Body of pancreas (tissue), 4 donors: Measurements from ENCODE around the gene NTSR2.

Experiments used
- POLR2A ChIP-seq, 3 donors: fragments of 450-650 bp; IDR thresholded peaks; one replicate each; pipeline ENCODE4 v1.6.1; 2016; ENCODE audit warnings: antibody characterized with exemption in 3 of 3, mild to moderate bottlenecking in 2 of 3
- TF ChIP-seq, protein P1 (sequence below), 7 experiments: fragments of 450-650 bp in 4 of 7; fragments of 200-600 bp in 3 of 7; sonication (generic) in 3 of 7; IDR thresholded peaks; one replicate each; pipeline ENCODE4 v1.5.1; 2016 to 2019; ENCODE audit warnings: antibody characterized with exemption in 7 of 7

GRCh38 chr2:11628675-11629074, 41.3 kb downstream of the NTSR2 start:
- TF ChIP-seq, protein P1, sequence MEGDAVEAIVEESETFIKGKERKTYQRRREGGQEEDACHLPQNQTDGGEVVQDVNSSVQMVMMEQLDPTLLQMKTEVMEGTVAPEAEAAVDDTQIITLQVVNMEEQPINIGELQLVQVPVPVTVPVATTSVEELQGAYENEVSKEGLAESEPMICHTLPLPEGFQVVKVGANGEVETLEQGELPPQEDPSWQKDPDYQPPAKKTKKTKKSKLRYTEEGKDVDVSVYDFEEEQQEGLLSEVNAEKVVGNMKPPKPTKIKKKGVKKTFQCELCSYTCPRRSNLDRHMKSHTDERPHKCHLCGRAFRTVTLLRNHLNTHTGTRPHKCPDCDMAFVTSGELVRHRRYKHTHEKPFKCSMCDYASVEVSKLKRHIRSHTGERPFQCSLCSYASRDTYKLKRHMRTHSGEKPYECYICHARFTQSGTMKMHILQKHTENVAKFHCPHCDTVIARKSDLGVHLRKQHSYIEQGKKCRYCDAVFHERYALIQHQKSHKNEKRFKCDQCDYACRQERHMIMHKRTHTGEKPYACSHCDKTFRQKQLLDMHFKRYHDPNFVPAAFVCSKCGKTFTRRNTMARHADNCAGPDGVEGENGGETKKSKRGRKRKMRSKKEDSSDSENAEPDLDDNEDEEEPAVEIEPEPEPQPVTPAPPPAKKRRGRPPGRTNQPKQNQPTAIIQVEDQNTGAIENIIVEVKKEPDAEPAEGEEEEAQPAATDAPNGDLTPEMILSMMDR (IDR thresholded peaks at IDR 0.05): no peak
- no peak for TF ChIP-seq POLR2A (IDR thresholded peaks at IDR 0.05)
